ENCODE measurements around the gene FOXO1.

The FOXO1 gene

GRCh38 chr13:40572961-40573360 lies 93.5 kb downstream of the FOXO1 start:
- DNase-seq, result no peak

- no peak for DNase-seq
These were observed 95.0 kb downstream of the FOXO1 start for GRCh38 chr13:40571338-40571963.

DNA sequence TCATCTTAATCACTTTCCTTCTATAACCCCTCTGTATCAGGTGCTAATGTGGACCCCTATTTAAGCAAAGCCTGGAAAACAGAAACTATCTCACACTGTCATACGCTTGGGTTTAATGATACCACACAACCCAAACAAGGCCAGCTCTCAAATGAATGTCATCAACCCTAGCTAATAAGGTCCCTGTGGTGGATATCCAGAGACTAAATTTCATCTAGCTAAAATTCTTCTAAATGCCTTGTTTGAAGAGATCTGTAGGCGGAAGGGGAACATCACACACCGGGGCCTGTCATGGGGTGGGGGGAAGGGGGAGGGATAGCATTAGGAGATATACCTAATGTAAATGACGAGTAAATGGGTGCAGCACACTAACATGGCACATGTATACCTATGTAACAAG lies 95.5 kb downstream of the FOXO1 start:
- no peak for DNase-seq

- no peak for DNase-seq
These were observed 97.5 kb downstream of the FOXO1 start for GRCh38 chr13:40569024-40569350.

DNA sequence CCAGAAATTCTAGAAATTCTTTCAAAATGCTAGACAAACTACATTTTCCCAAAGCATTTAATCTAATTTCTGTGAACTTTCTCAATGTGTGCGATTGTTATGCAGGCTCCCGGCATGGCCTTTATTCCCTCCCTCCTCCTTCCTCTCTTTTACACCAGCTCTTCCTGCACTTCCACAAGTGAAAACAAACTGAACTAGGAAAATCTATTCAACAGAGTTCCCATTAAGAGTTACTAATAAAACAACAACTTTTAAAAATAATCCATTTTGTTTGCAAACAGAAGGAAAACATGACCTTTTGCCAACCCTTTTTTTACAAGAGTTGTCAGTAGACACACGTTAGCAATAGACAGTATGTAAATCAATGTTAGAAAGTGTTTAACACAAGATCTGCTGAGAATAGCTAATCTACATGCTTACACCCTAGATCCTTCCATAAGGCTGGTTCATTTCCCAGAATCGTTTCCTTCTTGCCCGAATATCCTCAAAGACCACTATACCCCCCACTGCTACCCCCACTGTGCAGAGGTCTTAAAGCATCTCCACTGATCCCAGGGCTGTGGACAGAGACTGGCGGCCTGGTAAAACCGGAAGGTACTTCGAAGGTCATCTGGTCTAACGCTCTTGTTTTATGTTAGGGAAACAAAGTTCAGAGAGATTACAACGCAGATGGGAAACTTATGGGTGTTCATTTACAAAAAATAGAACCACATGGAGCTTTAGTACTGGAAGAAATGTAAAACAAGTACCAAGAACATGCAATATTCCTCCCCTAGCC lies 98.0 kb downstream of the FOXO1 start:
- DNase-seq, result no peak

- DNase-seq, result no peak
These were observed 99.6 kb downstream of the FOXO1 start for GRCh38 chr13:40566811-40567210.

DNA sequence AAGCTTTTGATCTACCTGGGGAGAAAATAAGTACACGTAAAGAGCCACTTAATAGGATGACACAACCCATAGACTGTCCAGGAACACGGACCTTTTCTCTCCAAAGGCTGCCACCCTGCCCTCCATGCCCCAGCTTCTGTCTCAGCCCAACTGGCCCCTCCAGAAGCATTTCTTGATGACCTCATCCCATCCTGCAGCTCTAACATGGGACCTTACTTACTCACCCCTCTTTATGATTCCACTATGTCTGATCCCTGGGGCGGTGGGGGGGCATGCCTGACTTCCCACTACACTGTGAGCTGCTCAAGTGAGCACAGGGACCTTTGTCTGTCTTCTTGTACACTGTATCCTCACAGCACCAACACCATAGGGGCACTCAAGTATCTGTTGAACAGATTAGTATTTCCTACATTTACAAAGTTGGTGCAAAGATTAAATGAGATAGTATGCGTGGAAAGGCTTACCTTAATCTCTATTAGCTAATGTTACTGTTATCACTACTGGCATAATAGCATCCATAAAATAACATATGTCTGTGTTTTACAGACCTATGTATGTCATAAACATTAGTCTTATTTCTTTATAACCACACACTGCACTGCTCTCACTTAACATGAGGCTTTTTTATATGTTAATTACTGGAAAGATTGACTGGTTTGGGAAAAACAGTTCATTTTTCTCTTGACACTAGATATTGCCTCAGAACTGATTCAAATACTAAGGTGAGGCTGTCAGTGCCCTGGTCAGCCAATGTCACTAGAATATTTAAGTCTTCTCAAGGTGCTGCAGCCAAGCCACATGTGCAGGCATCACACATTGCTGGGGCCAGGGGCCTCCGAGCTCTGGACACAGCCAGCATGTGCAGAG lies 100.9 kb downstream of the FOXO1 start:
- DNase-seq, result no peak

- no peak for DNase-seq
These were observed 102.0 kb downstream of the FOXO1 start for GRCh38 chr13:40564342-40565001.

- DNase-seq, result no peak
These were observed 102.9 kb downstream of the FOXO1 start for GRCh38 chr13:40563350-40564125.

DNA sequence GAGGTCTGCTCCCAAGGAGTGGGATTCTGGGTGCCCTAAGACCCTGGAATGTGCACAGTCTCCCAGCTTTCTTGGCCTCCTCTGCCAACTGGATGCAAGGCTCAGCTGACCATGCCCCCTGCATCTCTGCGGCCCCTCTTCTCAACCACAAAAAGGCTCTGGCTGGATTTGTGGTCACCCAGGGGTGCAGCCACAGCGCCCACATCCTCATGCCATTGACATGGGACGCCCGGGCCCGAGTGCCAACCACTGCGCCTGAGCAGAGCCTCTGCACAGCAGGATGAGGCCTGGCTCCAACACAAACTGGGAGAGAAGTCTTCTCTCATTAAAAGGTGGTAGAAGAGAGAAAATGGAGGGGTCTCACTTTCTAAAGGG lies 103.5 kb downstream of the FOXO1 start:
- no peak for DNase-seq

DNA sequence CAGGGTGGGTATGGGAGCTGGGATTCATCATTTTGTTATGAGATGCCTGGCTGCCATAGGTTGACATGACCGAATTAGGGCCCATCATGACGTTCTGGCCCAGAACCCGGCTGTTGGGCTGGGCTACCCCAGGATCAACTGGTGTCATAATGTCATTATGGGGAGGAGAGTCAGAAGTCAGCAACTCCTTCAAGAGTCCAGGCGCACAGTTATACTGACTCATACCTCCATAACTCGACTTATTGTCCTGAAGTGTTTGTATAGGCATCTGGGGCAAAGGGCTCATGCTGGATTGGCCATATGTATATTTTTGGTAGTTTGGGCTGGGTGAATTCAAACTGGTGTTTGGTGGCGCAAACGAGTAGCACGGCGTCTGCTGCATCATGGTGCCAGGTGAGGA lies 106.5 kb downstream of the FOXO1 start:
- no peak for DNase-seq

DNA sequence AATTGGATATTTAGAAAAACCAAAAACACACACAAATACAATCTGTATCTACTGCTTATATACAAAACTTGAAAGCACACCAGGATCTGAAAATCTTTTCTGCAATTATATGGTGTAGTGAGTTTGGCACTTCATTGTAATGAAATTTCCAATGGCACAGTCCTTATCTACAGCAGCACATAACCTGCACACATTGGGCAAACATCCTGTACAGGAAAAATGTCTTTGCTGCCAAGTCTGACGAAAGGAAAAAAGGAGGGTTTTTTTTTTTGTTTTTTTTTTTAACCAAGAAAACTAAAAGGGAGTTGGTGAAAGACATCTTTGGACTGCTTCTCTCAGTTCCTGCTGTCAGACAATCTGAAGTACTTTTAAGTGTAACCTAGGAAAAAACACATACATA lies 107.8 kb downstream of the FOXO1 start:
- DNase-seq, result no peak

GRCh38 chr13:40556453-40556852 lies 110.0 kb downstream of the FOXO1 start:
- DNase-seq, result no peak

GRCh38 chr13:40553356-40553755 lies 113.1 kb downstream of the FOXO1 start:
- no peak for DNase-seq

GRCh38 chr13:40552895-40553294 lies 113.5 kb downstream of the FOXO1 start:
- no peak for DNase-seq

DNA sequence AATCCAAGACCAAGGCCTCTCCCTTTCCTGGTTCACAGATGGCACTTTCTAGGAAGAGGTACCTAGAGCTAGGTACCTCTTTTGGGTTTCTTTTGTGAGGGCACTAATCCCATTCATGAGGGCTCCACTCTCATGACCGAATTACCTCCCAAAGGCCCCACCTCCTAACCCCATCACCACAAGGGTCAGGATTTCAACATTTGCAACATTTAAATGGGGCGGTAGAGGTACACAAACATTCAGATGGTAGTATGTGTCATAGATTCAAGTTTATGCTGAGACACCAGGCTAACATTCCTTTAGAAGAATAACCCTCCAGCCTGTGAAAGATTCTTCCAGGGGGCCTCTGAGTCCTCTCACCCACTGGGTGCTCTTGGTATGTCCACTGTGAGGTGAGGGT lies 116.3 kb downstream of the FOXO1 start:
- DNase-seq, result no peak

DNA sequence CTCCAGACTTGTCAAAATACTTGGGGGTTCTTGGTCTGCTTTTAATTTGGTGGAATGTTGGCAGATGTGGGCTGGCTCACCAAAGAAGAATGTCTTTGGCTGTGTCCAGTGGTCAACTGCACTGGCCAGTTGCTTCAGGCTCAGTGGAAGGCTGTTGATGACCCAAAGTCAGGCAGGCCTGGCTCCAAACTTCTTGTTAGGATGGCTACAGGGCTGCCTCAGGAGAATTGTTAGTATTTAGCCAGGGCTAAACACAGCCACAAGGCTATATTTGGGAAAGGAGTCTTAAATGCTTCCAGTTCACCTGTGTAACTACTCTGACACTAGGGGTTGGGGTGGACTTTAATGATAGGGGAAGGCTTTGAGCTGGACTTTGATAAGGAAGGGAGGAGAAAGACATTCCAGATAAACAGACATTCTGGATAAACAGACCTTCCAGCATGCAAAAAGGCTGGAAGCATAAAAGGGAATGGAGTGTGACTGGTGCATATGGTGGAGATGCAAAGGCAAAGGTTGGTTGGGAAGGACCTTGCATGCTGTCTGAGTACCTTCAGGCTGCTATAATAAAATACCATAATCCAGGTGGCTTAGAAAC lies 116.8 kb downstream of the FOXO1 start:
- no peak for DNase-seq

DNA sequence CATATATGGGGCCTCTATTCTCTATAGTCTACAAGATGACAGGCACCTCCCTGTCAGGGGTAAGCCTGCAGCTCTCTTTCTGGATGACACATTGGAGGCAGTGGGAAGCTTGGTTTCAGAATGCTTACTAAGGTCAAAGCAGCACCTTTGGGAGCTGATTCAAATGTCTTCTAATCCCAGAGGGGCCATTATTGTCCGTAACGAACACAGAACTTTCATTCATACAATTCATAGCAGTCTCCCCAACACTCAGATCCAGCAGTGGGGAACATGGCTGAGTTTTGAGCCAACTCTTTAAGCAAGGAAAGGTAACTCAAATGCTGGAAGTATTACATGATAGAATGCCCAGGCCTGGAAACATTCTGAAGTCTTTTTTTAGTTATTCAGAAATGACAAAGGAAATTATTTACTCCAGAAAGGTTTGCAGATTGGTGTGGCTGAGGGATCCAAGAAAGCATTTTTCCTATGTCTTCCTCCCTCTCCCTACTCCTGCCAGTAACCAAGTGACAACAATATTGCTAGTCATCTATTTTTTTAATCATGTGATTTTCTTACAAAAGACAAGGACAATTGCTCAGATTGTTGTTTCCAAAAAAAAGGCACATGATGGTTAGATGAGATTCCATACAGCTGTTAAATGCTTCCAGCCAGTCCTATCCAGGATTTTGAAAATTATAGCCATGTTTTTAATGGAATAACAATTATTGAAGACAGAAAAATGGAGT lies 118.7 kb downstream of the FOXO1 start:
- no peak for DNase-seq

GRCh38 chr13:40546047-40546446 lies 120.4 kb downstream of the FOXO1 start:
- no peak for DNase-seq

DNA sequence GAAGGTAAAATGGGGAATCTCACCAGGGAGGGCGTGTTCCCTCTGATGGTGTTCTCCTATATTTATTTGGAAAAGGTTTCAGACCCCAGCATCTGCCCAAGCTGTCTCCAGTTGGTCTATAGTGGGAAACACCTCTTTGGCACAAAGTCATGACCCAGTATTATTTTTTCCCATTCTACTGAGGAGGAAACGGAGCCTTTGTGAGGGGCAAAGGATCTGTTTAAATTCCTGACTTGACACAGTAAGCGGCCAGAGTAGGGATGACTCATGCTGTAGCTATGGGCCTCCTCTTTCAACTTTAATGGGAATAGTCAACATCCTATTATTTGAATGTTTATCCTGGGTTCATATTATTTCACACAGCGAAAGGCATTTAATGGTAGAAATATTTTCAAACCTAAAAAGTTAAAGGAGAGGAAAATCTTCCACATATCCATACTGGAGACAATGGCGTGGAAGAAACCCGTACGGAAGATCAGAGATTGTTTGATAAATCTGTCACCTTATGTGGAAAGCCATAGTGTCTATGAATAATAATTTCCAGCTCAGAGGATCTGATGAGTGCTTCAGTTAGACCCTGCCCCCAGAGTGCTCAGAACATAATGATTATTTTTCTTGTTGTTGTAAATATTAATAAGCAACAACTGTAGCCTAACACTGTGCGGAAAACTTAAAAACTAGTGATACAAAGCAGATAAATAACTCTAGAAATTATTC lies 126.0 kb downstream of the FOXO1 start:
- DNase-seq, result no peak

Data from OCI-M1 (cell line).